WTC11 (cell line): ENCODE results near the gene CAMK2D.

Experiments used
- ATF3 ChIP-seq: sonication (generic); formaldehyde crosslinking; conservative IDR thresholded peaks from 2 replicates; pipeline ENCODE4 v1.8.1; 2022; ENCODE audit warnings: mild to moderate bottlenecking, missing genetic modification reagents
- CTCF ChIP-seq: fragments of 200-600 bp; IDR thresholded peaks from 2 replicates; pipeline ENCODE4 v1.8.0; 2022; ENCODE audit warnings: antibody characterized with exemption
- NFYB ChIP-seq: sonication (generic); formaldehyde crosslinking; conservative IDR thresholded peaks from 2 replicates; pipeline ENCODE4 v1.8.0; 2022; ENCODE audit warnings: low read depth, missing genetic modification reagents
- ZNF138 ChIP-seq: sonication (generic); formaldehyde crosslinking; conservative IDR thresholded peaks from 2 replicates; pipeline ENCODE4 v1.8.1; 2022; ENCODE audit warnings: mild to moderate bottlenecking, moderate library complexity, missing genetic modification reagents

GRCh38 chr4:113596396-113596795, 165.1 kb downstream of the CAMK2D start:
- no peak for TF ChIP-seq CTCF
- no peak for TF ChIP-seq ATF3 (CRISPR knock-in tag)
- TF ChIP-seq NFYB, result no peak
- no peak for TF ChIP-seq ZNF138 (CRISPR knock-in tag)
